OCI-LY3 (cell line): ENCODE data around the gene GCLM.
"Not testable (repeated sequence)": the region's sequence is repeated elsewhere in the genome, so short reads cannot be mapped to it uniquely, and the experiment has no call there.

Source experiments
- H2AFZ ChIP-seq: fragments of 200-600, 300-600 bp; shearing (Covaris generic); 2 replicates; pipeline ENCODE4 v1.6.0; 2014; ENCODE audit warnings: antibody characterized with exemption, low read depth, low read length
- H3K27ac ChIP-seq: fragments of 200-600, 300-600 bp; sonication (generic); 2 replicates; pipeline ENCODE4 v1.5.1; 2014; ENCODE audit warnings: mild to moderate bottlenecking, low read length, moderate library complexity, mixed read lengths
- H3K27me3 ChIP-seq: fragments of 200-600, 300-600 bp; sonication (generic); 2 replicates; pipeline ENCODE4 v1.6.1; 2014; ENCODE audit warnings: low read depth, low read length, mixed read lengths
- H3K36me3 ChIP-seq: fragments of 200-600, 300-600 bp; sonication (generic); replicated peaks from 2 replicates; pipeline ENCODE3; 2014; ENCODE audit warnings: low read depth, low read length, mixed read lengths
- H3K4me1 ChIP-seq: fragments of 300-600, 200-600 bp; sonication (generic); 2 replicates; pipeline ENCODE4 v1.6.1; 2014; ENCODE audit warnings: low read length, mixed read lengths
- H3K4me2 ChIP-seq: fragments of 200-600, 300-600 bp; sonication (generic); 2 replicates; pipeline ENCODE4 v1.6.1; 2014; ENCODE audit warnings: low read length, mixed read lengths
- H3K4me3 ChIP-seq: fragments of 300-600, 200-600 bp; sonication (generic); 2 replicates; pipeline ENCODE4 v1.5.1; 2014; ENCODE audit warnings: antibody characterized with exemption, mild to moderate bottlenecking, low read length, moderate library complexity
- H3K79me2 ChIP-seq: fragments of 300-600, 200-600 bp; shearing (Covaris generic); 2 replicates; pipeline ENCODE4 v1.6.1; 2014; ENCODE audit warnings: mild to moderate bottlenecking, low read length, mixed read lengths
- H3K9ac ChIP-seq: fragments of 300-600, 200-600 bp; shearing (Covaris generic); 2 replicates; pipeline ENCODE4 v1.6.0; 2014; ENCODE audit warnings: mild to moderate bottlenecking, low read length, moderate library complexity
- H3K9me3 ChIP-seq: fragments of 200-600, 300-600 bp; shearing (Covaris generic); 2 replicates; pipeline ENCODE4 v1.6.1; 2014; ENCODE audit warnings: low read length, mixed read lengths; ENCODE audit not compliant: insufficient read depth
- H4K20me1 ChIP-seq: fragments of 200-600, 300-600 bp; sonication (generic); 2 replicates; pipeline ENCODE4 v1.6.1; 2016; ENCODE audit warnings: low read length, mixed read lengths; ENCODE audit not compliant: insufficient read depth
- CTCF ChIP-seq: fragments of 200-600, 300-600 bp; sonication (generic); IDR thresholded peaks from 2 replicates; pipeline ENCODE4 v1.5.1; 2014; ENCODE audit warnings: antibody characterized with exemption, low read length, low read depth
- EZH2phosphoT487 ChIP-seq: fragments of 200-600 bp; shearing (Covaris generic); IDR thresholded peaks from 2 replicates; pipeline ENCODE4 v1.6.1; 2018; ENCODE audit warnings: antibody characterized with exemption, mixed run types, low read depth

The GCLM gene

GRCh38 chr1:93853940-93854339 lies 55.3 kb downstream of the GCLM start:
- no peak overlapping the region for H3K4me3 ChIP-seq
- no peaks in the 10 kb centered on the region for H3K36me3 ChIP-seq
- H3K9me3 ChIP-seq = no peaks in the 10 kb centered on the region
- no peak overlapping the region for H2AFZ ChIP-seq
- TF ChIP-seq CTCF = no peak
- no peak for TF ChIP-seq EZH2phosphoT487
- no peak overlapping the region for H3K9ac ChIP-seq
- H4K20me1 ChIP-seq = no peaks in the 10 kb centered on the region
- no peaks in the 10 kb centered on the region for H3K27me3 ChIP-seq
- H3K4me1 ChIP-seq = no peaks in the 10 kb centered on the region
- H3K27ac ChIP-seq = no peak overlapping the region
- H3K4me2 ChIP-seq = no peak overlapping the region
- H3K79me2 ChIP-seq = no peaks in the 10 kb centered on the region

- TF ChIP-seq CTCF (no peak), EZH2phosphoT487 (no peak)
- no peaks in the 10 kb centered on the region for H3K36me3 ChIP-seq
- no peaks in the 10 kb centered on the region for H3K79me2 ChIP-seq
- H3K9ac ChIP-seq = no peak overlapping the region
- peaks cover 6% of the 10 kb centered on the region for H3K4me1 ChIP-seq
- no peak overlapping the region for H2AFZ ChIP-seq
- H3K4me2 ChIP-seq = no peak overlapping the region
- H3K9me3 ChIP-seq = no peaks in the 10 kb centered on the region
- no peak overlapping the region for H3K4me3 ChIP-seq
- no peaks in the 10 kb centered on the region for H4K20me1 ChIP-seq
- no peaks in the 10 kb centered on the region for H3K27me3 ChIP-seq
- H3K27ac ChIP-seq = no peak overlapping the region
Measured at GRCh38 chr1:93851878-93852277, 57.4 kb downstream of the GCLM start.

GRCh38 chr1:93851327-93851712 lies 57.9 kb downstream of the GCLM start:
- H3K4me2 ChIP-seq = no peak overlapping the region
- no peaks in the 10 kb centered on the region for H3K36me3 ChIP-seq
- TF ChIP-seq EZH2phosphoT487 (no peak), CTCF (no peak)
- no peaks in the 10 kb centered on the region for H3K9me3 ChIP-seq
- no peak overlapping the region for H3K9ac ChIP-seq
- H4K20me1 ChIP-seq = no peaks in the 10 kb centered on the region
- no peaks in the 10 kb centered on the region for H3K27me3 ChIP-seq
- H3K4me3 ChIP-seq = no peak overlapping the region
- H2AFZ ChIP-seq = no peak overlapping the region
- no peaks in the 10 kb centered on the region for H3K79me2 ChIP-seq
- H3K27ac ChIP-seq = no peak overlapping the region
- peaks cover 6% of the 10 kb centered on the region for H3K4me1 ChIP-seq

GRCh38 chr1:93850687-93851326 lies 58.4 kb downstream of the GCLM start:
- H3K4me3 ChIP-seq = peak overlapping the region; percentile 69

More at GRCh38 chr1:93850687-93851326, 58.4 kb downstream of the GCLM start:
- H3K4me1 ChIP-seq, H3K9me3 ChIP-seq, H2AFZ ChIP-seq, H3K79me2 ChIP-seq, H3K36me3 ChIP-seq, H3K9ac ChIP-seq, H4K20me1 ChIP-seq, H3K27ac ChIP-seq, H3K27me3 ChIP-seq: not testable (repeated sequence)
- peak; percentile 30 for TF ChIP-seq CTCF
- H3K4me2 ChIP-seq = peak overlapping the region; percentile 78
